Right renal pelvis (tissue), 4 donors: ENCODE results near the gene ZNF311. TPM values are rescaled to one million over a fixed set of nuclear protein-coding genes. Genes with fewer than 3 reads are reported as not detected.
"Not testable (repeated sequence)": the region's sequence is repeated elsewhere in the genome, so short reads cannot be mapped to it uniquely, and the experiment has no call there.

Experiments used
- DNase-seq, 4 donors: peaks; one replicate each; pipeline ENCODE4 v3.0.0-alpha.2; 2013; ENCODE audit warnings: low read depth in 4 of 4, low spot score in 3 of 4, missing footprints in 1 of 4
- polyA plus RNA-seq, 4 donors: library from polyadenylated mRNA; unstranded; fragments of 120-200 nt; gene quantifications; one replicate each; pipeline ENCODE4 v1.2.1, GENCODE V29; 2013; ENCODE audit not compliant: insufficient read length in 4 of 4

Gene ZNF311
- polyA plus RNA-seq, 4 donors = 5.7 to 6.8 (median 6.4) TPM

DNA sequence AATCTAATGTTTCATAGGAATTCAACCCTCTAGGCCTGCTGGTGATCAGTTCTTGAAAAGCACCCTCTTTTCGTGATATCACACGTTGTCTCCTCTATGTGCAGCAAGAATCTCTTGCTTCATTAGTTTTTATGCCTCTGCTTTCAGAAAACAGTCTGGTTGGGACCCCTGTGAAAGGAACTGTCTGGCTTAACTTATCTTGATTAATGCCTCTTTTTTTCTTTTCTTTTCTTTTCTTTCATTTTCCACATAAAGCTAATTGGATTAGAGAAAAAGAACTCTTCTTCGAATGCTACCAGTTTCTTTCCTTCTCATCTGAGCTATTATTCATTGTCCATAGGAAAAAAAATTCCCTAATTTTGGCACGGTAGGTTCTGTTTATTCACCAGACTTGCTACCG, 21.3 kb downstream of the ZNF311 start:
- DNase-seq = no peak

DNA sequence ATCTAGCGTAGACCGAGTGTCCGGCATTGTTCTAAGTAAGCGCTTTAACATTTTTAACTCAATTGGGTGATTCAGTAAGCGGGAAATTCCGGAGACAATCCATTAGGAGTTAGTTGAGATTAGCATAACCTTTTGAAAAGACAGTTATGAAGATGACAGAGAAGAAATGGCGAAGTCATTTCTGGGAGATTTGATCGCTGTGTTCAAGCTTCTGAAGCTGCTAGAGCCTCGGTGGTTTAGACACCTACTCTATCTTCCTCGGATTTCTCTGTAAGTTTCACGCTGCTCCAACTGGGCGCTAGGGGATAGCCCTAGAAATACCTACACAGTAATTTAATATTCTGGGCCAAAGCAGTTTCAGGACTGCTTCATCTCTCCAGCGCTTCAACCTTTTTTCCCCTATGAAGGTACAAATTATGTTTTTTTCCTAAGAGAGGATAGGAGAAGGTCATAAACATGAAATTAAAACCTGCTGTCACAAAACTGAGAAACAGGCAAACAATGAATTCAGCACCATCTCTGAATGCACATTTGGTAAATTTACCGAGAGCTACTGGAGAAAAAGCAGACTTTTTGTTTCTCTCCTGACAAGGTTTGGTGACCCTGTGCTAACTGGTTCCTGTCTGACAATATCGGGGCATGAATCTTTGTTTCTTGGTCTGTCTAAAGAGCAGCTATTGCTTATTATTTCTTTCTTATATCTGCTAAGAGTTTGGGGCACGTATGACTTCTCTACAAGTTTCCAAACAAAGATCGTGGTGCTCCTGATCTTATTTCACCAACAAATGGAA, 22.4 kb downstream of the ZNF311 start:
- DNase-seq = peak in 3 of 4 donors; percentile 49 to 55 (median 49)

DNA sequence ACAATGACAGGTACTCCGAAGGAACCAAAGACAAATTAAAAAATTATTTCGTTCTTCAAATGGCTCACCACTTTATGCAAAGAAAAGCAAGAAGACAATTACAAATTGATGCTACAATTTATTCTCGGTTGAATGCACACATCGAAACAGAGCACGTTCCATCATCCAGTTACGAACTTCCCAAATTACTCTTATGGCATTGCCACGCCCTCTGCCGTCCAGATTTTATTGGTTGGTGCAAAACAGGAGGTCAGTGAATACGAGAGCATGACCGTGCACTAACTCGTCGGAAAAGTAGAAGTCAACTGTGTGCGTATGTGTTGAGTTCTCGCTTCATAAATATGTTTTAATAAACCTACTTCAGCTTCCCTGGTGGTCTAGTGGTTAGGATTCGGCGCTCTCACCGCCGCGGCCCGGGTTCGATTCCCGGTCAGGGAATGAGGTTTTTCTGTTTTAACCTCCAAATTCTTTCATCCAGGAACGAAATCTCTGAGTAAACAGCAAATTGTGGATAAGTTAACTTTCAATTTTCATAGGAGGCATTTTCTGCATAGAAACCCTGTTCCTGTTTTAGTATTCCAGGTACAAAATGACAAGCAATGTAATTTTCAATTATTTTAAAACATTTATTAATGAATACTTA, 23.2 kb downstream of the ZNF311 start:
- DNase-seq = peak; percentile 82 to 87 (median 86)

DNA sequence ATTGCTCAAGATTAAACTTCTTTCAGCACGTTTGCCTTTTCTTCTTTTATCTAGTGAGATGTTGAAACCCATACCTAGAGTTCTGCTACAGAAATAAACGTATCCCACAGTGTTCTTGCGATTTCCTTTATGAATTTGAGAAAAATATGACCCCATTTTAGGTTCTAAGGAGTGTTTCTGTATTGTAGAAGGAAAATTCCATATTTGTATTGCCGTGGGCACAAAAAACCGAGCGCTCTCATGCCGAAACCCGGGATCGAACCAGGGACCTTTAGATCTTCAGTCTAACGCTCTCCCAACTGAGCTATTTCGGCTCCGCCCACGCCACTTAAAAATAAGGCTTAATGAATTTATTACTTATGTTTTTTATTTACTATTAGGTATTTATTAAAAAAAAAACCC, 23.7 kb downstream of the ZNF311 start:
- DNase-seq = peak; percentile 64 to 74 (median 66)

DNA sequence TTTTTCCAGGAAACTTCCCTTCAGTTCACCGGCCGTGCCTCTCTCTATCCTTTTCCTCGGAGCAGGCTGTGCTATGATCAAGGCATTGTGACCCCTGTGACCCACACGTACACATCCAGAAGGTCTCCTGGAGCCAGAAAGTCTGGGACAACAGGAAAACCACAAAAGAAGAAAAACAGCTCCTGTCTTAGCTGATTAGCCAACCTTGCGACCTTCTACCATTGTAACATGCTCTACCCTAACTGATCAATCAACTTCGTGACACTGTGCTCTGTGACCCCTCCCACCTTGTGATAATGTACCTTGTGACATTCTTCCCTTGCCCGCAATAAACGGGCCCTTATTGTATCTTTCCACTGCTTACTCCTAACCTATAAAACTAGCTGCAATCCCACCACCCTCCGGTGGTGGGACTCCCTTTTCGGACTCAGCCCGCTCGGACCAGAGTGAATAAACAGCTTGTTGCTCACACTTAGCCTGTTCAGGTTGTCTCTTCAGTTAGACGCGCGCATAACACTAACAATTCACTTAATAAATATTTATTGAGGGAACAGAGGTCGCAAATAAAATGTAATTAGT, 24.2 kb downstream of the ZNF311 start:
- peak in 3 of 4 donors; percentile 72 to 79 (median 72) for DNase-seq

DNA sequence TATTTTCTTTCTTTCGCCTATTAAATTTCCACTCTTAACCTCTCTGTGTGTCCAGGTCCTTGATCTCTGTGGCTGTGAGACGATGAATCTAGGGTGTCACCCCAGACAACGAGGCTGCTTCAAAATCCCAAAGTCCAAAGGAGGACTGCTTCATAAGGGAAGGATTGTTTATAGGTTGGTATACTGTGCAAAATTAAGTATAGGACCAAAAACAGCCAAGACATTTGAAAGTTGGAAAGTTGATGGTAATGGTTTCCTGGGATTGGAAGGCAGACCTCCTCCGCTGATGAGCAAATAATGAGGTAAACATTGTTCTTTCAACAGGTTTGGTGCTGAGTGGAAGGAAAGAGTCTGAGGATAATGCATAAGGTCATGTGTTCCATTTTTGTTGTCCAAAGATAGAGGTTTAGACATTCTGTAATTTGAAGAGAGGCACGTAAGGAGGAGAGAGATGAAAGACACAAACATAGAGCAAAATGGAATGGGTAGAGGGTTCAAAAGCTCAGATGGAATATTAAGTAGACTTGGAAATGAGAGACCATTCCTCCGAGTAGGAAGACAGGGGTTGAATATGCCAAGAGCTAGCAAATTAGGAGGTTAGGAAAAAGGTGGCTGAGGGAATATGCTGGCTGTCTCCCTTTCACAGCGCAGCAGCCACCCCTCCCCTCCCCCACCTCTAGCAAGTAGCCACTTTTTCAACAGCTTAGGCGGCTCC, 24.8 kb downstream of the ZNF311 start:
- no peak for DNase-seq

DNA sequence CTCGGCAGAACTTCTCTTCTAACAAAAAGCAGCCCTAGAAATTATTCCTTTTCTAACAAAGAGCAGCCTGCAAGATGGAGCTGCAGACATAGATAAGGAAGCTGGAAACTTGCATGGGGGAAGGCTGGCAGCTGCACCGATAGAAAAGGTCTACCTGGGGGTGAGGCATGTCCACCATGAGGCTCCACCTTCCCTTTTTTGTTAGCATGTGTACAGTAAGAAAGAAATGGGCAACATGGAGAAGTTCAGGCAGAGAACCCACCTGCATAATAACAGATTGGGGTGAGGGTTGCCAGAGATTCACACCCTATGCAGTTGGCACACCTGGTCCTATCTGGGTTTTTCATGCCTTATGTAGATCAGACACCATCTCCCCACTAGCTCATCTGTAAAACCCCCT, 25.4 kb downstream of the ZNF311 start:
- DNase-seq = no peak

DNA sequence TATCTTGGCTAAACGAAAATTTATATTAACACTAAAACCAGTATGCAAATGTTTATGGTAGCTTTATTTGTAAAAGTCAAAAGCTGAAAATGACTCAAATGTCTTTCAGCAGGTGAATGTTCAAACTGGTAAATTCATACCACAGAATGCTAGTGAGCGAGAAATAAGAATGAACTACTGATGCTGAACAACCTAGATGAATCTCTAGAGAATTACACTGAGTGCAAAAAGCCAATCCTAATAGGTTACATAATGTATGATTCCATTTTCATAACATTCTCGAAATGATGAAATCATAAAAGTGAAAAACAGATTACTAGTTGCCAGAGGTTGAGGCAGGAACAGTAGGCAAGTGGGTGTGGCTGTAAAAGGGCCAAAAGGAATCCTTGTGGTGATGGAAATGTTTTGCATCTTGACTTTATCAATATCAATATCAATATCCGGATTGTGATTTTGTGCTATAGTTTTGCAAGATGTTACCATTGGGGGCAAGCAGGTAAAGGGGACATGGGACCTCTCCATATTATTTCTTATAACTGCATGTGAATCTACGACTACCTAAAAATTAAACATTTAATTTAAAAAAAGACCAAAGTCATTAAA, 26.1 kb downstream of the ZNF311 start:
- DNase-seq = no peak

DNA sequence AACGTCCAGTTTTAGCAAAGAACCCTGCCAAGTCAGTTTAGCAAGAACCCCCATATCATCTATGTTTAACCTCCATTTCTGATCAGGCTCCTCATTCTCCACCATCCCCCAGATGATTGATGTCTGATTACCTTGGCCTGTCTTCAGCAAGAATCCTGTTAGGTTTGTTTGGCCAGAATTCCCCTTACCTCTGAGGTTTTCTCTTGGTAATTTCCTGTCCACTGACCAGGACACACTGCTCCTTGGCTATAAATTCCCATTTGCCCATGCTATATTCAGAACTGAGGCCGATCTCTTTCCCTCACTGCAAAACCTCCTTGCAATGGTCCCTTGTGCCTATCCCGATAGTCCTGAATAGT, 27.0 kb downstream of the ZNF311 start:
- DNase-seq = no peak

DNA sequence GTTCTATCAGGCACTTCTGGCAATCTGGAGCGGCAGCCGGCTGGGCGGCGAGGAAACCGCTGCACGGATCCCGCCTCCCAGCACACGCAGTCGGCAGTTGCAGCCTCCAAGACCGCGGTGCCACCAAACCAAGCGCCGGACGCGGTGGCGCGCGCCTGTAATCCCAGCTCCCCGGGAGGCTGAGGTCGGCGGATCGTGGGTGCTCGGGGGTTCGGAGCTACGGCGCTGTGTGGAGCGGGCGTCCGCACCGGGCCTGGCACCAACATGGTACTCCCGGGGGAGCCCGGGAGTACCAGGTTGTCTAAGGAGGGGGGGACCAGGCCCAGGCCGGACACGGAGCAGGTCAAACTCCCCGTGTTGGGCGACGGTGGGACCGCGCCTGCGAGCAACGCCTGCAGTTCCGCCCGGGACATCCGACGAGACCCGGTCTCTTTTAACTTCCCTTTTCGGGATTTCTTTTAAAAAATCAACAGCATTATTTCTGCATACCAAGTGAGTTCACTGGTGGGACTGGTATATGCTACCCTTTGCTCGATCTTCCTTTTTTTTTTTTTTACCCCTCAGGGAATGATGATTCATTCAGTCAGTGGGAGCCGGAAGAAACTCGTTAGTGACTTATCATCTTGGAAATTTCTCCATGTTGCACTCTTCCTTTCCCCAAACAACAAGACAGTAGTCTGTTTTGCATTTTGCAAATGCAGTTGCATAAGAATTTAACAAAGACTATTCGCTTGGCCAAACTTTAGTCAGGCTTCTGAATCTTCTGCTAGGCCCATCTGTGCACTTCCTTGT, 27.6 kb downstream of the ZNF311 start:
- no peak for DNase-seq

DNA sequence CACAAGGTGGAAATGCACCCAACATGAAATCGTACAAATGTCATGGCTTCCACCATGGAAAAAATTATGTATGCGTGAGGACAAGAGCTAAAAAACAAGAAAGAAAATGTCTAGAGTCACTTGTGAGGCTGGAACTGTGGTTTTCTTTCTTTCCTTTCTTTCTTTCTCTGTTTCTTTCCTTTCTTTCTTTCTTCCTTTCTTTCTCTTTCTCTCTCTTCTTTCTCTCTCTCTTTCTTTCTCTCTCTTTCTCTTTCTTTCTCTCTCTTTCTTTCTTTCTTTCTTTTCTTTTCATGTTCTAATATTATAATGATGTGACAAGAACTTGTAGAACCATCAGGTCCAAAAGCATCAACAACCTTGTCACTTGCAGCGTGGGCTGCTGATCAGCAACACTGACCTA, 28.4 kb downstream of the ZNF311 start:
- no peak for DNase-seq

DNA sequence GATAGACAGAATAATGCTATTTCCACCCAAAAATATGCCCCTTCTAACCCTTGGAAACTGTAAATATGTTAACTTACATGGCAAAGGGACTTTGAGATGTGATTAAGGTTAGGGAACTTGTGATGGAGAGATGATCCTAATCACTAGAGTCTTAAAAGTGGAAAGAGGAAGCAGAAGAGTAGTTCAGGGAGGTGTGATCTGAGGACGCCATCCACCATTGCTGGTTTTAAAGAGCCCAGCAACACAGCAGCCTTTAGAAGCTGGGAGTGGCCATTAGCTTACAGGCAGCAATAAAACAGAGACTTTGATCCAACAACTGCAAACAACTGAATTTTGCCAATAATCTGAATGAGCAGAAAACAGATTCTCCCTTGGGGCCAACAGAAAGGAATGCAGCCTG, 30.6 kb downstream of the ZNF311 start:
- DNase-seq = no peak

DNA sequence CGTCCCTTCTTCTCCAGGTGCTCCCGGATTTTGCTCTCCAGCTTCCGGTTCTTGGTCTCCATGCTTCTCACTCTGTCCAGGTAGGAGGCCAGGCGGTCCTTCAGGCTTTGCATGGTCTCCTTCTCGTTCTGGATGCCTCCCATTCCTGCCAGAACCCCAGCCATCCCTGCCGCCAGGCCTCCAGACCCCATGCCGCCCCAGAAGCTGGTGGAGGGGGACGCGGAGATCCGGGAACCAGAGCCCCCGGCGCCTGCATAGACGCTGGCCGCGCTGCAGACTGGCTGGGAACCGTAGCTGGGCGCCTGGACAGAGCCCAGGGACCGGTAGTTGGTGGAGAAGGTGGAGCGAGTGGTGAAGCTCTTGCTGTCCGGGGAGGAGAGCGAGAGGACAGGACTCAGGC, 35.1 kb downstream of the ZNF311 start:
- not testable (repeated sequence) for DNase-seq

DNA sequence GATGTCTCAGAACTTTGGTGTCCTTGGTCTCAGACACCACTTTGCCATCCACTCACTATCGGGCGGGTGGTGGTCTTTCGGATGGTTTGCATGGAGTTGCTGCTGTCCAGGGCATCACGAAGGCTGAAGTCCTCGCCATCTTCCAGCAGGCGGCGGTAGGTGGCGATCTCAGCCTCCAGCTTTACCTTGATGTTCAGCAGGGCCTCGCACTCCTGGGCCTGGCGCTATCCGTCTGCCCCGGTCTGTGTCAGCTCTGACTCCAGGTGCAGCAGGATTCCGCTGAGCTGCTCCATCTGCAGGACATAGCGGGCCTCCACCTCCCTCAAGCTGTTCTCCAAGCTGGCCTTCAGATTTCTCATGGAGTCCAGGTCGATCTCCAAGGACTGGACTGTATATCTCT, 36.0 kb downstream of the ZNF311 start:
- DNase-seq = no peak

DNA sequence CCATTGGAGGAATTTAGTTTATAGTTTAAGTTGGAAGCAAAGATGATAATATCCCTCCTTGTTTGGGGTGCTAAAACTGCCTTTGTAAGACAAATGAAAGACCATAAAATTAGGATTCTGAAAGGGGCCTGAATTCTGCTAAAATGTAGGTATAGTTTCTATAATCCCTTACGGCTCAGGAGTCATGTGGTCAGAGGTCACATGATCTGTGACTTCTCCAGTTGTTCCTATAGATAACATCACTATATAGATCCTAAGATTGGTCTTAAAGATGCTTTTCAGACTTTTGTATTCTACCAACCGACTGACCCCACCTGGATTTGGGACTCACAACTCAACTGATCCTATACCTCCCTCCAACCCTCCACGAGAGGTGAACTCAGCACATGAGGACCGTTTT, 36.6 kb downstream of the ZNF311 start:
- no peak for DNase-seq

DNA sequence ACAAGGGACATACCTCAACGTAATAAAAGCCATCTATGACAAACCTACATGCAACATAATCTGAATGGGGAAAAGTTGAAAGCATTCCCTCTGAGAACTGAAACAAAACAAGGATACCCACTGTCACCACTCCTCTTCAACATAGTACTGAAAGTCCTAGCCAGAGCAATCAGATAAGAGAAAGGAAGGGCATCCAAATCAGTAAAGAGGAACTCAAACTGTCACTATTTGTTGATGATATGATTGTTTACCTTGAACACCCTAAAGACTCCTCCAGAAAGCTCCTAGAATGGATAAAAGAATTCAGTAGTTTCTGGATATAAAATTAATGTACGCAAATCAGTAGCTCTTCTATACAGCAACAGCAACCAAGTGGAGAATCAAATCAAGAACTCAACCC, 39.4 kb downstream of the ZNF311 start:
- DNase-seq = no peak

DNA sequence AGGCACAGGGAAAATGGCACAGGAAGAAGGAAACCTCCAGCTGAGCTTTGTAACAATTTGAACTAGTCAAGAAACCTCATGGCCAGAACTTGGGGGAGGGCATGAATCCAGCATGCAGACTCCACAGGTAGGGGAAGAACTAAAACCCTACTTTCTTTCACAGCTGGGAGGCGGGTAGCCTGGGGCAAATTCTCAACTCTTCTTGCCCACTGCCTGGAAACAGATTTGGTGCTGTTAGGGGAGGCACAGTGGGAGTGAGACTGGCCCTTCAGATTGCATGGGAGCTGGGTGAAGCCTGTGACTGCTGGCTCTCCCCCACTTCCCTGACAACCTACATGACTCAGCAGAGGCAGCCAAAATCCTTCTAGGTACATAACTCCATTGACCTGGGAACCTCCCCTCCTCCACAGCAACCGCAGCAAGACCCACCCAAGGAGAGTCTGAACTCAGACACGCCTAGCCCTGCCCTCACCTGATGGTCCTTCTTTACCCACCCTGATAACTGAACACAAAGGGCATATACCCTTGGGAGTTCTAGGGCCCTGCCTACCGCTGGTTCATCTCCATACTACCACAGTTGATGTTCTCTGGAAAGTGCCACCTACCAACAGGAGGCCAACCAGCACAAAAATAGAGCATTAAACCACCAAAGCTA, 44.1 kb downstream of the ZNF311 start:
- no peak for DNase-seq

DNA sequence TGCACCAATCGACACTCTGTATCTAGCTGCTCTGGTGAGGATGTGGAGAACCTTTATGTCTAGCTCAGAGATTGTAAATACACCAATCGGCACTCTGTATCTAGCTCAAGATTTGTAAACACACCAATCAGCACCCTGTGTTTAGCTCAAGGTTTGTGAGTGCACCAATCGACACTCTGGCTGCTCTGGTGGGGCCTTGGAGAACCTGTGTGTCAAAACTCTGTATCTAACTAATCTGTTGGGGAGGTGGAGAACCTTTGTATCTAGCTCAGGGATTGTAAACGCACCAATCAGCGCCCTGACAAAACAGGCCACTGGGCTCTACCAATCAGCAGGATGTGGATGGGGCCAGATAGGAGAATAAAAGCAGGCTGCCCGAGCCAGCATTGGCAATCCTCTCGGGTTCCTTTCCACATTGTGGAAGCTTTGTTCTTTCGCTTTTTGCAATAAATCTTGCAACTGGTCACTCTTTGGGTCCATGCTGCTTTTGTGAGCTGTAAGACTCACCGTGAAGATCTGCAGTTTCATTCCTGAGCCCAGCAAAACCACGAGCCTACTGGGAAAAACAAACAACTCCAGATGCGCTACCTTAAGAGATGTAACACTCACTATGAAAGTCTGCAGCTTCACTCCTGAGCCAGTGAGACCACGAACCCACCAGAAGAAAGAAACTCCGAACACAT, 46.4 kb downstream of the ZNF311 start:
- not testable (repeated sequence) for DNase-seq

DNA sequence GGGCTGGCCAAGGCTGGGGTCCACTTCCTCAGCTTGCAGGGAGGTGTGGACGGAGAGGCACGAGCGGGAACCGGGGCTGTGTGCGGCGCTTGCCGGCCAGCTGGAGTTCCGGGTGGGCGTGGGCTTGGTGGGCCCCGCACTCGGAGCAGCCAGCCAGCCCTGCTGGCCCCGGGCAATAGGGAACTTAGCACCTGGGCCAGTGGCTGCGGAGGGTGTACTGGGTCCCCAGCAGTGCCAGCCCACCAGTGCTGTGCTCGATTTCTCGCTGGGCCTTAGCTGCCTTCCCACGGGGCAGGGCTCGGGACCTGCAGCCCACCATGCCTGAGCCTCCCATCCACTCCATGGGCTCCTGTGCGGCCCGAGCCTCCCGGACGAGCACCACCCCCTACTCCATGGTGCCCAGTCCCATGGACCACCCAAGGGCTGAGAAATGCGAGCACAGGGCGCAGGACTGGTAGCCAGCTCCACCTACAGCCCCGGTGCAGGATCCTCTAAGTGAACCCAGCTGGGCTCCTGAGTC, 47.3 kb downstream of the ZNF311 start:
- DNase-seq = not testable (repeated sequence)
